Breast epithelium (tissue), 4 donors: ENCODE measurements around the gene HMCN2. TPM values are rescaled to one million over a fixed set of nuclear protein-coding genes. Genes with fewer than 3 reads are reported as not detected.
"Not testable (repeated sequence)": the region's sequence is repeated elsewhere in the genome, so short reads cannot be mapped to it uniquely, and the experiment has no call there.

Experiments
- DNase-seq, 2 donors: peaks; one replicate each; pipeline ENCODE4 v3.0.0-alpha.2; 2019; ENCODE audit warnings: low spot score in 2 of 2
- H3K27ac ChIP-seq, 2 donors: fragments of 200-600 bp; sonication (generic) in 1 of 2; one replicate each; pipeline ENCODE4 v1.5.1; 2016 to 2019; ENCODE audit warnings: mild to moderate bottlenecking in 1 of 2
- H3K27me3 ChIP-seq, 2 donors: fragments of 200-600 bp; sonication (generic) in 1 of 2; one replicate each; pipeline versions ENCODE4 v1.5.1 to v1.6.0; 2017 to 2019; ENCODE audit warnings: control low read depth in 1 of 2, mild to moderate bottlenecking in 1 of 2
- H3K36me3 ChIP-seq: fragments of 200-600 bp; one replicate; pipeline ENCODE4 v1.5.1; 2019
- H3K4me1 ChIP-seq, 2 donors: fragments of 200-600 bp; sonication (generic); one replicate each; pipeline ENCODE4 v1.5.1; 2016 to 2019; ENCODE audit warnings: control low read depth in 1 of 2
- H3K4me3 ChIP-seq, 3 donors: fragments of 200-600 bp; sonication (generic); 1 replicate in 2 of 3; 2 replicates in 1 of 3; pipeline ENCODE4 v1.5.1; 2016 to 2019; ENCODE audit warnings: mild to moderate bottlenecking in 3 of 3, moderate library complexity in 2 of 3
- H3K9me3 ChIP-seq, 2 donors: fragments of 200-600 bp; sonication (generic) in 1 of 2; one replicate each; pipeline ENCODE4 v1.5.1; 2016 to 2019; ENCODE audit warnings: control low read depth in 1 of 2
- CTCF ChIP-seq, 3 donors: fragments of 450-650 bp; IDR thresholded peaks; one replicate each; pipeline ENCODE4 v1.5.1; 2016 to 2017; ENCODE audit warnings: antibody characterized with exemption in 3 of 3, mild to moderate bottlenecking in 3 of 3, moderate library complexity in 3 of 3
- POLR2A ChIP-seq: fragments of 450-650 bp; IDR thresholded peaks from one replicate; pipeline ENCODE4 v1.6.1; 2016; ENCODE audit warnings: antibody characterized with exemption, mild to moderate bottlenecking, moderate library complexity
- POLR2AphosphoS5 ChIP-seq, 3 donors: sonication (generic); formaldehyde crosslinking; IDR thresholded peaks; one replicate each; pipeline ENCODE4 v1.6.1; 2017; ENCODE audit warnings: antibody characterized with exemption in 3 of 3
- intact Hi-C: fragments of 100-400 bp; cut with DNase I; formaldehyde crosslinking; loops from one replicate; pipeline ENCODE4 v1.15.1; 2023; ENCODE audit warnings: low total_unique reads
- total RNA-seq, 3 donors: library from RNA; depleted of rRNA; stranded (reverse); fragments of >200 nt; gene quantifications; one replicate each; pipeline ENCODE4 v1.1.0, GENCODE V29; 2016

The HMCN2 gene
- total RNA-seq, 3 donors from 2014 or later, result 0.29 to 3.8 (median 0.98) TPM

GRCh38 chr9:130431536-130432303 is 166.2 kb downstream of the HMCN2 start:
- Histone ChIP-seq H3K9me3 (peaks cover 9 to 11% of the 10 kb centered on the region in 2 donors), H3K4me1 (peaks cover 0 to 9% of the 10 kb centered on the region in 2 donors), H3K27me3 (peaks cover 0 to 28% of the 10 kb centered on the region in 2 donors), H3K27ac (no peak overlapping the region), H3K4me3 (no peak overlapping the region), H3K36me3 (no peaks in the 10 kb centered on the region)
- intact Hi-C loops, result no loop called here
- no peak for DNase-seq
- TF ChIP-seq POLR2A (no peak), CTCF (IDR thresholded peaks at IDR 0.05) (no peak), POLR2AphosphoS5 (IDR thresholded peaks at IDR 0.05) (no peak)

- H3K36me3 ChIP-seq, result no peaks in the 10 kb centered on the region
- no peak overlapping the region for H3K4me3 ChIP-seq
- DNase-seq, result no peak
- intact Hi-C loops, result no loop called here
- no peak for TF ChIP-seq CTCF (IDR thresholded peaks at IDR 0.05)
- no peak for TF ChIP-seq POLR2A
- no peak for TF ChIP-seq POLR2AphosphoS5 (IDR thresholded peaks at IDR 0.05)
- H3K9me3 ChIP-seq, result peaks cover 9 to 11% of the 10 kb centered on the region in 2 donors
- no peak overlapping the region for H3K27ac ChIP-seq
- H3K4me1 ChIP-seq, result peaks cover 0 to 9% of the 10 kb centered on the region in 2 donors
- H3K27me3 ChIP-seq, result peaks cover 0 to 28% of the 10 kb centered on the region in 2 donors
Observed at GRCh38 chr9:130432362-130432761, 166.8 kb downstream of the HMCN2 start.

- no peak for DNase-seq
- H3K4me1 ChIP-seq, result peaks cover 0 to 9% of the 10 kb centered on the region in 2 donors
- intact Hi-C loops, result no loop called here
- peaks cover 0 to 28% of the 10 kb centered on the region in 2 donors for H3K27me3 ChIP-seq
- no peak for TF ChIP-seq POLR2A
- no peak for TF ChIP-seq CTCF (IDR thresholded peaks at IDR 0.05)
- H3K27ac ChIP-seq, result no peak overlapping the region
- peaks cover 9 to 11% of the 10 kb centered on the region in 2 donors for H3K9me3 ChIP-seq
- peak overlapping the region in 2 of 3 donors; percentile 43 to 66 for H3K4me3 ChIP-seq
- no peaks in the 10 kb centered on the region for H3K36me3 ChIP-seq
Observed at GRCh38 chr9:130432796-130433167, 167.2 kb downstream of the HMCN2 start.

- peak; percentile 10 to 61 (median 26) for TF ChIP-seq CTCF (IDR thresholded peaks at IDR 0.05)
- no peak for TF ChIP-seq POLR2AphosphoS5 (IDR thresholded peaks at IDR 0.05)
- intact Hi-C loops, result no loop called here
- peaks cover 0 to 9% of the 10 kb centered on the region in 2 donors for H3K4me1 ChIP-seq
- no peak for DNase-seq
- H3K9me3 ChIP-seq, result peaks cover 9 to 11% of the 10 kb centered on the region in 2 donors
- peak overlapping the region in 2 of 3 donors; percentile 43 to 66 for H3K4me3 ChIP-seq
- no peak overlapping the region for H3K27ac ChIP-seq
- H3K27me3 ChIP-seq, result peaks cover 0 to 28% of the 10 kb centered on the region in 2 donors
- H3K36me3 ChIP-seq, result no peaks in the 10 kb centered on the region
Observed at GRCh38 chr9:130433168-130433946, 167.8 kb downstream of the HMCN2 start.

- Histone ChIP-seq H3K9me3 (peaks cover 9 to 11% of the 10 kb centered on the region in 2 donors), H3K4me3 (peak overlapping the region in 1 of 3 donors; percentile 66), H3K27me3 (peaks cover 0 to 28% of the 10 kb centered on the region in 2 donors), H3K27ac (no peak overlapping the region), H3K36me3 (no peaks in the 10 kb centered on the region), H3K4me1 (peaks cover 0 to 9% of the 10 kb centered on the region in 2 donors)
- intact Hi-C loops, result no loop called here
- TF ChIP-seq POLR2AphosphoS5 (IDR thresholded peaks at IDR 0.05), result no peak
- TF ChIP-seq CTCF (IDR thresholded peaks at IDR 0.05), result no peak
- TF ChIP-seq POLR2A, result no peak
- DNase-seq, result no peak
Observed at GRCh38 chr9:130433947-130434262, 168.3 kb downstream of the HMCN2 start.

- H3K4me3 ChIP-seq, H3K27ac ChIP-seq, DNase-seq, intact Hi-C loops, H3K36me3 ChIP-seq, H3K4me1 ChIP-seq: not testable (repeated sequence)
- Histone ChIP-seq H3K27me3 (peaks cover 0 to 28% of the 10 kb centered on the region in 2 donors), H3K9me3 (peaks cover 9 to 11% of the 10 kb centered on the region in 2 donors)
Observed at GRCh38 chr9:130434656-130435055, 169.1 kb downstream of the HMCN2 start.
